ENCODE measurements around the gene JAZF1. TPM values are rescaled to one million over a fixed set of nuclear protein-coding genes. Genes with fewer than 3 reads are reported as not detected.
A peak's percentile ranks its signal among the peaks of the same experiment; 100 is the strongest.

The JAZF1 gene
- total and polyA plus RNA-seq, 10 of the 15 experiments (the other 5 are each of a cell fraction or from before 2014, with no cell fraction given) = 0.04 to 0.82 (median 0.15) TPM; not detected in 3

- TF ChIP-seq E2F8 (IDR thresholded peaks at IDR 0.05; ENCODE audit: low read depth, partially characterized antibody) = no peak
- no peak for TF ChIP-seq CBX3 (IDR thresholded peaks at IDR 0.05; ENCODE audit: borderline replicate concordance, low read depth)
- no peak for TF ChIP-seq NFYB (IDR thresholded peaks at IDR 0.05; ENCODE audit: insufficient read depth, low read depth, low read length)
- peak; percentile 95 for TF ChIP-seq BACH1 (IDR thresholded peaks at IDR 0.05; ENCODE audit: borderline replicate concordance)
- TF ChIP-seq ZZZ3 (IDR thresholded peaks at IDR 0.05; ENCODE audit: control insufficient read depth, insufficient read length, low read depth) = no peak
- peak; percentile 61 for TF ChIP-seq IKZF1 (conservative IDR thresholded peaks at IDR 0.05)
- TF ChIP-seq, protein P1, sequence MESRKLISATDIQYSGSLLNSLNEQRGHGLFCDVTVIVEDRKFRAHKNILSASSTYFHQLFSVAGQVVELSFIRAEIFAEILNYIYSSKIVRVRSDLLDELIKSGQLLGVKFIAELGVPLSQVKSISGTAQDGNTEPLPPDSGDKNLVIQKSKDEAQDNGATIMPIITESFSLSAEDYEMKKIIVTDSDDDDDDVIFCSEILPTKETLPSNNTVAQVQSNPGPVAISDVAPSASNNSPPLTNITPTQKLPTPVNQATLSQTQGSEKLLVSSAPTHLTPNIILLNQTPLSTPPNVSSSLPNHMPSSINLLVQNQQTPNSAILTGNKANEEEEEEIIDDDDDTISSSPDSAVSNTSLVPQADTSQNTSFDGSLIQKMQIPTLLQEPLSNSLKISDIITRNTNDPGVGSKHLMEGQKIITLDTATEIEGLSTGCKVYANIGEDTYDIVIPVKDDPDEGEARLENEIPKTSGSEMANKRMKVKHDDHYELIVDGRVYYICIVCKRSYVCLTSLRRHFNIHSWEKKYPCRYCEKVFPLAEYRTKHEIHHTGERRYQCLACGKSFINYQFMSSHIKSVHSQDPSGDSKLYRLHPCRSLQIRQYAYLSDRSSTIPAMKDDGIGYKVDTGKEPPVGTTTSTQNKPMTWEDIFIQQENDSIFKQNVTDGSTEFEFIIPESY (IDR thresholded peaks at IDR 0.05) = no peak
- TF ChIP-seq ZNF622 (IDR thresholded peaks at IDR 0.05) = no peak
- no peak for TF ChIP-seq PAX8 (IDR thresholded peaks at IDR 0.05)
- TF ChIP-seq KAT2A (conservative IDR thresholded peaks at IDR 0.05; ENCODE audit: control insufficient read depth, low read depth, low read length) = no peak
- peak; percentile 77; the same call in 1 of the 2 replicates for TF ChIP-seq FOXM1 (IDR thresholded peaks at IDR 0.05; ENCODE audit: low read depth, low read length)
- TF ChIP-seq POLR2AphosphoS5 (IDR thresholded peaks at IDR 0.05; ENCODE audit: low read length) = no peak
- TF ChIP-seq POLR2A (IDR thresholded peaks at IDR 0.05; ENCODE audit: low read depth, low read length) = no peak
- TF ChIP-seq GATAD2B (conservative IDR thresholded peaks at IDR 0.05; ENCODE audit: low read depth) = no peak
- TF ChIP-seq MEF2B (IDR thresholded peaks at IDR 0.05; ENCODE audit: partially characterized antibody, poor library complexity, severe bottlenecking) = peak; percentile 54
- TF ChIP-seq LARP7 (IDR thresholded peaks at IDR 0.05) = no peak
- peak; percentile 75 for TF ChIP-seq JUND (IDR thresholded peaks at IDR 0.05; ENCODE audit: low read depth, low read length)
Measured at GRCh38 chr7:28037220-28038010, 143.2 kb downstream of the JAZF1 start (continued).
